Sigmoid colon (tissue), 4 donors: Measurements from ENCODE around the gene STX12.

Source experiments
- EP300 ChIP-seq, 4 donors: sonication (generic); formaldehyde crosslinking; IDR thresholded peaks; one replicate each; pipeline ENCODE4 v1.6.1; 2017; ENCODE audit warnings: antibody characterized with exemption in 4 of 4
- TF ChIP-seq, protein P1 (sequence below), 4 experiments: fragments of 450-650 bp in 3 of 4; fragments of 200-600 bp in 1 of 4; IDR thresholded peaks; one replicate each; pipeline ENCODE4 v1.5.1; 2016 to 2019; ENCODE audit warnings: antibody characterized with exemption in 4 of 4, mild to moderate bottlenecking in 3 of 4, moderate library complexity in 2 of 4

DNA sequence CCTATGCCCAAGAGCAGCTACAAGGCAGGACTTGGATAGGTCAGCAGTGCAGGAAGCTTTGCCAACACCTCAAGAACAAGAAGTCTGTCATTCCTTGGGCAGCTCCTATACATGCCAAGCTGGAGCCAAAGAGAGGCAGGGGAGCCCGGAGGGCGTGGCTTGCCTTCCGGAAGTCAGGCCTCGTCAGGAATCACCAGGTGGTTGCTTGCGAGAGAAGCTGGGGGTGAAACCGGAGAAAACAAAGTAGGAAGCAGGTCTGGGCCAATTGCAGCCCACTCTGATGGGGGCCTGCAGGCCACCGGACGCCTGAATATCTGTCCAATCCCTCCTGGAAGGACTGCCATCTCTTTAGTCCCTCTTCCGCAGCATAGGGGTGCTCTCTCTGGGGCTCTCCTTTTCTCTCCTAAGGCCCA lies 48.1 kb upstream of the STX12 start:
- no peak for TF ChIP-seq EP300 (IDR thresholded peaks at IDR 0.05)
- TF ChIP-seq, protein P1, sequence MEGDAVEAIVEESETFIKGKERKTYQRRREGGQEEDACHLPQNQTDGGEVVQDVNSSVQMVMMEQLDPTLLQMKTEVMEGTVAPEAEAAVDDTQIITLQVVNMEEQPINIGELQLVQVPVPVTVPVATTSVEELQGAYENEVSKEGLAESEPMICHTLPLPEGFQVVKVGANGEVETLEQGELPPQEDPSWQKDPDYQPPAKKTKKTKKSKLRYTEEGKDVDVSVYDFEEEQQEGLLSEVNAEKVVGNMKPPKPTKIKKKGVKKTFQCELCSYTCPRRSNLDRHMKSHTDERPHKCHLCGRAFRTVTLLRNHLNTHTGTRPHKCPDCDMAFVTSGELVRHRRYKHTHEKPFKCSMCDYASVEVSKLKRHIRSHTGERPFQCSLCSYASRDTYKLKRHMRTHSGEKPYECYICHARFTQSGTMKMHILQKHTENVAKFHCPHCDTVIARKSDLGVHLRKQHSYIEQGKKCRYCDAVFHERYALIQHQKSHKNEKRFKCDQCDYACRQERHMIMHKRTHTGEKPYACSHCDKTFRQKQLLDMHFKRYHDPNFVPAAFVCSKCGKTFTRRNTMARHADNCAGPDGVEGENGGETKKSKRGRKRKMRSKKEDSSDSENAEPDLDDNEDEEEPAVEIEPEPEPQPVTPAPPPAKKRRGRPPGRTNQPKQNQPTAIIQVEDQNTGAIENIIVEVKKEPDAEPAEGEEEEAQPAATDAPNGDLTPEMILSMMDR (IDR thresholded peaks at IDR 0.05): no peak
